Bronchial epithelial cell (primary cell): ENCODE results near the gene ARHGAP25. TPM values are rescaled to one million over a fixed set of nuclear protein-coding genes. Genes with fewer than 3 reads are reported as not detected.

Source experiments
- DNase-seq: peaks from one replicate; pipeline ENCODE4 v3.0.0-alpha.2; 2010; ENCODE audit warnings: low read depth
- FAIRE-seq: peaks from 2 replicates; lab custom pipeline; 2011; peaks lifted over from hg19 to GRCh38; lab: Jason Lieb, UNC
- H3K27me3 ChIP-seq: 2 replicates; pipeline ENCODE4 v1.5.1; 2011; ENCODE audit warnings: low read length; ENCODE audit not compliant: control insufficient read depth, insufficient read depth
- H3K36me3 ChIP-seq: 2 replicates; pipeline ENCODE4 v1.5.1; 2011; ENCODE audit warnings: low read length; ENCODE audit not compliant: control insufficient read depth, insufficient read depth
- H3K4me3 ChIP-seq: 2 replicates; pipeline ENCODE4 v1.5.1; 2011; ENCODE audit warnings: mild to moderate bottlenecking, low read depth, low read length, control low read depth
- total RNA-seq: library from RNA; depleted of rRNA; stranded (reverse); fragments of >200 nt; gene quantifications from 2 replicates; pipeline ENCODE4 v1.2.1, GENCODE V29; 2014
- TF ChIP-seq, protein P1 (sequence below): IDR thresholded peaks from 2 replicates; pipeline ENCODE4 v1.5.1; 2011; ENCODE audit warnings: mild to moderate bottlenecking, moderate library complexity, low read length, control low read depth, inconsistent platforms; ENCODE audit not compliant: insufficient read depth, severe bottlenecking

Gene ARHGAP25
- total RNA-seq, 1 donor from 2014 or later: 0.79 TPM

DNA sequence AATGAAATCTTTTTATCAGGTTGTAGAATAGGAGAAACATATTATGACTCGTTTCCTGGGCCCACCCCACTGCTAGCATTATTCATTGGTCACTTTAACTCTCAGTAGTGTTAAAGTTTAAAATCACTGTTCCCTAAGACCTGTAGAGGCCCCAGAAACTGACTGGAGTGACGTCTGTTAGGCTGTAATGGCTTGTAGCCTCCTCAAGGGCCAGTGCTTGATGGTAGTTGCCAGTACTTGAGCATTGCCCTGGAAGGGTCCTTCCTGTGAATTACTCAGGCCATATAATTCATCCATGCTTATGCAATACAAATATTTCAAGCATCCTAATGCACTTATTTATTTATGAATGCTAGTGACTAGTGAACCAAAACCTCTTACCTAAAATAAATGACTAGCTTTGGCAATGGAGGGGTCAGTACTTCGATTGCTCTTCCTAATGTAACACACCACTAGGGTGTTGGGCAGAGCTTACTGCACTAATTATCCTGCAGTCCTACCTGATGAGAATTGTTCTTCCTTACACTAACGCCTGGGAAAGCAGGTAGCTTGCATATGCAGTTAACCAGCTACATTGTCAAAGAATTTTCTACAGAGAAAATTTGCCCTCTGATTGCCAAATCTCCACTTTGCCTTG lies 31.2 kb downstream of the ARHGAP25 start:
- TF ChIP-seq, protein P1, sequence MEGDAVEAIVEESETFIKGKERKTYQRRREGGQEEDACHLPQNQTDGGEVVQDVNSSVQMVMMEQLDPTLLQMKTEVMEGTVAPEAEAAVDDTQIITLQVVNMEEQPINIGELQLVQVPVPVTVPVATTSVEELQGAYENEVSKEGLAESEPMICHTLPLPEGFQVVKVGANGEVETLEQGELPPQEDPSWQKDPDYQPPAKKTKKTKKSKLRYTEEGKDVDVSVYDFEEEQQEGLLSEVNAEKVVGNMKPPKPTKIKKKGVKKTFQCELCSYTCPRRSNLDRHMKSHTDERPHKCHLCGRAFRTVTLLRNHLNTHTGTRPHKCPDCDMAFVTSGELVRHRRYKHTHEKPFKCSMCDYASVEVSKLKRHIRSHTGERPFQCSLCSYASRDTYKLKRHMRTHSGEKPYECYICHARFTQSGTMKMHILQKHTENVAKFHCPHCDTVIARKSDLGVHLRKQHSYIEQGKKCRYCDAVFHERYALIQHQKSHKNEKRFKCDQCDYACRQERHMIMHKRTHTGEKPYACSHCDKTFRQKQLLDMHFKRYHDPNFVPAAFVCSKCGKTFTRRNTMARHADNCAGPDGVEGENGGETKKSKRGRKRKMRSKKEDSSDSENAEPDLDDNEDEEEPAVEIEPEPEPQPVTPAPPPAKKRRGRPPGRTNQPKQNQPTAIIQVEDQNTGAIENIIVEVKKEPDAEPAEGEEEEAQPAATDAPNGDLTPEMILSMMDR: no peak
- H3K4me3 ChIP-seq: no peak overlapping the region
- FAIRE-seq (no peak), DNase-seq (peak; percentile 64)
- no peaks in the 10 kb centered on the region for H3K27me3 ChIP-seq
- no peaks in the 10 kb centered on the region for H3K36me3 ChIP-seq

DNA sequence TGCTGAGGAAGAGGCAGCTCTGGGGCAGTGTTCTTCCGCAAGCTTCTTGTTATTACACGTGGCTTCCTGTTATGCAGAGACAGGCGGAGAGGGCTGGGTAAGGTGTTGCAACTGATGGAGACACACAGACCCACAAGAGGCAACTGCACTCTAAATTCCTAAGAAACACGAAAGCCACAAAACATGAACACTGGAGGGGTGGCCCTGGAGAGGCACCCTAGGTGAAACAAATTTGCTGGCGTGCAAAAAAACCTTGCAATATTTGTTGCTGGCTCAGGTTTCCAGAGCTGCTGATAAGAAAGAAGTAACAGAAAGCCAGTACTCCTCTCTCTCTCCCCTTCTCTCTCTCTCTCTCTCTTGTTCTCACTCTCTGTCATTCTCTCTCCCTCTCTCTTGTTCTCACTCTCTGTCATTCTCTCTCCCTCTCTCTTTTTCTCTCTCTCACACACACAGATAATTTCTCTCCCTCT lies 31.8 kb downstream of the ARHGAP25 start:
- TF ChIP-seq, protein P1: no peak
- no peaks in the 10 kb centered on the region for H3K36me3 ChIP-seq
- no peak overlapping the region for H3K4me3 ChIP-seq
- FAIRE-seq: peak; percentile 13
- DNase-seq: peak; percentile 82
- no peaks in the 10 kb centered on the region for H3K27me3 ChIP-seq

DNA sequence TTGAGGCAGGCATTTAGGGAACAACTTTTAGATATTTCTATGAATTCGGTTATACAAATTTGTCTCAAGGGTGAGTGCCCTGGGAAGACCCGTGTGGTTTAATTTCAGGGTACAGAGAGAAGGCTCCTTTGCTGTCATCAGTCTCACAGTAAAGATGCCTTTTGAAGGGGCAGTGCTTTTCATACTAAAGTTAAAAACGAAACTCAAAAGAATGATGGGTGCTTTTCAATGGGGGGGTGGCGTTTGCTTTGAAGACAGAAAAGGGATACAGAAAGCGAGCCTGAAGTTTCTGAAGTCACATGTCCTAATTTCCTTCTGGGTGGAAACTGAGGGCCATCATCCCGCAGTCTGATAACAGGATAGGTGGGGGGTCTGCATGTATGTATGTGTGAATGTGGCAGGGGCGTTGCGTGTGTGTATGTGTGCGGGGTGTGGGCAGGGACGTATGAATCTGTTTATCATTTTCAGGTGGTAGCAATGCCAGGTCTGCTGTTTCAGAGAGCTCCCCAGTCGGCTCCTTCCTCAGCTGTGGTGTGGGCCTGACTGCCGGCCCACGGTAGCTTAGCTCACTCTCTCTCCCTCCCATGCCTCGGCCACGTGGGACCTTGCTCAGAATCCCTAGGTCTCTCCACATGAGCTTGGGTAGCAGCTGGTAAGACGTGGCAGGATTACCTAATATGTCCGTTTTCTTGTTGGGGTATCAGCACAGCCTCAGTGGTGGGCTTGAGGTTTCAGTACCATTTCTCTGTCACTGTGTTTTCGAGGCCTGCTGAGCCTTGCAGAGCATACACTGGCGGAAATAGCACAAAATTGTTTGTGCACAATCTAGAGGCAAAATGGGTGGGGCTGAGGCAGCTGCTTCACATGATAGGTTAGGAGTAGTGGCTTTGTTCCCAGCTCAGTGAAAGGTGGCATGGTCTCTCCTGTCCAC lies 32.7 kb downstream of the ARHGAP25 start:
- H3K27me3 ChIP-seq: no peaks in the 10 kb centered on the region
- H3K36me3 ChIP-seq: no peaks in the 10 kb centered on the region
- TF ChIP-seq, protein P1: no peak
- FAIRE-seq (no peak), DNase-seq (no peak)
- no peak overlapping the region for H3K4me3 ChIP-seq

DNA sequence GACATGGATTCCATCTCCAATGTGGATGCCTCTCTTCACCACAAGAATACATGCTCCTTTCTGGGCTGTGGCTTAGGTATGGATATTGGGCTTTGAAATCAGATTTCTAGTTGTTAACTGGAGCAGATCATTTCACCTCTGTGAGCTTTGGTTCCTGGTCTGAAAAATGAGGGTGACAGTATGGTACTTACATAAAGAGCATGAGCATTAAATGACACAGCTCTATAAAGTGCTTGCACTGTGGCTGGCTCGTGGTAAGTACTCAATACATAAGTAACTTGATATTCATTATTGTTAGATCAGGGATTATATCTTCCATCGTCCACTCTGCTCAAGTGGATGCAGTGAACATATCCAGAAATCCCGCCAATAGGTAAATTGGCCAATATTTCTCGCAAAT lies 33.4 kb downstream of the ARHGAP25 start:
- DNase-seq (no peak), FAIRE-seq (no peak)
- no peaks in the 10 kb centered on the region for H3K36me3 ChIP-seq
- TF ChIP-seq, protein P1: no peak
- no peak overlapping the region for H3K4me3 ChIP-seq
- no peaks in the 10 kb centered on the region for H3K27me3 ChIP-seq

DNA sequence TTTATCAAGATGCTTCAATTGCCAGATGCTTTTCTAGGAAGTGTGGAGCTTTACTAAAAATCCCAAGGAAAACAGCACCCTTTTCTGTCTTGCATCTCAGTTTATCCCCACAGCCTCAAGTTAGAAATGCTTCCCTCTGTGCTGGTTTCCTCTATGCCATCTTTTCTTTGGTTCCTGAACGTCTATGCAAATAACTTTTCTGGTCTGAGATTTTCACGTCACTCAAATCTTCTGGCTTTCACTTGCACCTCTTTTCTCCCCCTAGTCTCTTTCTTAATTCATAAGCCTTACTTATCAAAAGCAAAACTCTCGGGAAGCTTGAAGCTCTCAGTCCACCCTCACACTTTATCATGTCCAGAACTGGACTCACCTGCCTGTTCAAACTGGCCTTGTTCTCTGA lies 33.9 kb downstream of the ARHGAP25 start:
- no peak overlapping the region for H3K4me3 ChIP-seq
- no peak for FAIRE-seq
- no peaks in the 10 kb centered on the region for H3K36me3 ChIP-seq
- TF ChIP-seq, protein P1: no peak
- no peak for DNase-seq
- no peaks in the 10 kb centered on the region for H3K27me3 ChIP-seq
